K562 (cell line): ENCODE results near the gene B3GAT1. TPM values are rescaled to one million over a fixed set of nuclear protein-coding genes. Genes with fewer than 3 reads are reported as not detected.

Experiments used
- ATAC-seq: fragments of 200-7000 bp; cut with Tn5 transposase; 3 replicates; pipeline ENCODE4 v1.9.1; 2020; ENCODE audit warnings: moderate library complexity
- BruUV-seq: library from RNA; stranded (reverse); fragments of 400-500 nt; replicated peaks from 2 replicates; lab custom pipeline; 2021; lab: Mats Ljungman, UMichigan
- CTCF ChIA-PET: fragments of 300-600 bp; formaldehyde crosslinking; extraction: SDS; loops from one replicate; lab custom pipeline; 2021; ENCODE audit warnings: low intra/inter-chr PET ratio; lab: Yijun Ruan, JAX
- POLR2A ChIA-PET: fragments of 300-600, 350-650 bp; sonication (Branson Sonifier 250); formaldehyde crosslinking; extraction: SDS; loops from one replicate; lab custom pipeline; 2021; ENCODE audit warnings: antibody characterized with exemption, inconsistent platforms; lab: Yijun Ruan, JAX
- DNase-seq, 4 experiments: peaks; one replicate each; pipeline versions ENCODE4 v3.0.0 to v3.0.0-alpha.2; 2011 to 2018; ENCODE audit warnings: low spot score in 3 of 4, mixed read lengths in 3 of 4; ENCODE audit errors: extremely low read depth in 1 of 4
- FAIRE-seq: peaks from 2 replicates; lab custom pipeline; 2011; peaks lifted over from hg19 to GRCh38; lab: Jason Lieb, UNC
- H2AFZ ChIP-seq: 2 replicates; pipeline ENCODE4 v1.6.0; 2011; ENCODE audit warnings: low read depth, low read length, control low read depth, inconsistent platforms
- H3K27ac ChIP-seq: fragments of 200-600 bp; 3 replicates; pipeline ENCODE4 v1.8.0; 2011; ENCODE audit warnings: low read depth, mild to moderate bottlenecking, control low read depth, inconsistent platforms, low read length, moderate library complexity, mixed read lengths; ENCODE audit errors: extremely low read depth
- H3K27me3 ChIP-seq, 2 experiments: fragments of 300-600 bp in 1 of 2; 2 replicates in 1 of 2; 3 replicates in 1 of 2; pipeline versions ENCODE4 v1.6.0 to v1.8.0; 2011; ENCODE audit warnings: inconsistent platforms in 2 of 2, low read length in 2 of 2, mild to moderate bottlenecking in 1 of 2, mixed read lengths in 1 of 2, moderate library complexity in 1 of 2; ENCODE audit not compliant: control insufficient read depth in 2 of 2, insufficient read depth in 2 of 2
- H3K36me3 ChIP-seq: fragments of 300-600 bp; 3 replicates; pipeline ENCODE4 v1.8.0; 2011; ENCODE audit warnings: mild to moderate bottlenecking, low read length, inconsistent platforms; ENCODE audit not compliant: control insufficient read depth, insufficient read depth
- H3K4me1 ChIP-seq, 2 experiments: fragments of 200-600 bp in 1 of 2; replicated peaks in 1 of 2; 2 replicates in 1 of 2; 3 replicates in 1 of 2; pipeline versions ENCODE4 v1.5.1 to v1.8.0; 2011; ENCODE audit warnings: inconsistent platforms in 2 of 2, low read length in 2 of 2, mild to moderate bottlenecking in 1 of 2, mixed read lengths in 1 of 2, moderate library complexity in 1 of 2; ENCODE audit not compliant: control insufficient read depth in 2 of 2, insufficient read depth in 2 of 2
- H3K4me2 ChIP-seq: 2 replicates; pipeline ENCODE4 v1.6.1; 2011; ENCODE audit warnings: low read length, control low read depth, inconsistent platforms, mixed read lengths; ENCODE audit not compliant: insufficient read depth
- H3K4me3 ChIP-seq: fragments of 200-600 bp; sonication (generic), shearing (Covaris generic); 2 replicates; pipeline ENCODE4 v1.5.1; 2016; ENCODE audit warnings: control low read depth, inconsistent platforms
- H3K79me2 ChIP-seq: fragments of 200-600 bp; 3 replicates; pipeline ENCODE4 v1.8.0; 2011; ENCODE audit warnings: low read length, inconsistent platforms; ENCODE audit not compliant: control insufficient read depth, insufficient read depth
- H3K9ac ChIP-seq, 2 experiments: 2 replicates each; pipeline versions ENCODE4 v1.6.0 to v1.6.1; 2011; ENCODE audit warnings: low read depth in 2 of 2, low read length in 2 of 2, control low read depth in 1 of 2, inconsistent platforms in 1 of 2, mild to moderate bottlenecking in 1 of 2, mixed read lengths in 1 of 2; ENCODE audit not compliant: insufficient read depth in 1 of 2
- H3K9me1 ChIP-seq: one replicate; pipeline ENCODE4 v1.6.0; 2011; ENCODE audit warnings: inconsistent platforms, mild to moderate bottlenecking, low read length, moderate library complexity; ENCODE audit not compliant: control insufficient read depth, insufficient read depth
- H3K9me3 ChIP-seq: replicated peaks from 2 replicates; pipeline ENCODE4 v1.5.1; 2011; ENCODE audit warnings: low read depth, low read length, inconsistent platforms; ENCODE audit not compliant: control insufficient read depth, insufficient read depth
- H4K20me1 ChIP-seq: replicated peaks from 2 replicates; pipeline ENCODE4 v1.6.1; 2011; ENCODE audit warnings: low read length, inconsistent platforms, mixed read lengths; ENCODE audit not compliant: control insufficient read depth, insufficient read depth
- ADNP ChIP-seq: fragments of 200-800 bp; sonication (Bioruptor generic); IDR thresholded peaks from 2 replicates; pipeline ENCODE4 v1.6.1; 2016; ENCODE audit warnings: missing genetic modification characterization, missing compliant biosample characterization
- CBX5 ChIP-seq: IDR thresholded peaks from 2 replicates; pipeline ENCODE4 v1.6.1; 2014; ENCODE audit warnings: low read depth, borderline replicate concordance
- CXXC5 ChIP-seq: fragments of 250-450 bp; sonication (Bioruptor Pico); IDR thresholded peaks from 2 replicates; pipeline ENCODE4 v1.8.0; 2022; ENCODE audit warnings: inconsistent platforms, mild to moderate bottlenecking, moderate library complexity
- KLF10 ChIP-seq: fragments of 250-450 bp; sonication (Bioruptor Pico); IDR thresholded peaks from 2 replicates; pipeline ENCODE4 v1.6.1; 2021; ENCODE audit warnings: matching md5 sums
- MEF2A ChIP-seq: IDR thresholded peaks from 2 replicates; pipeline ENCODE4 v1.6.1; 2011; ENCODE audit warnings: low read depth, mild to moderate bottlenecking, low read length, moderate library complexity; ENCODE audit not compliant: control insufficient read depth
- NR2C2 ChIP-seq, 2 experiments: fragments of 200-800 bp in 1 of 2; sonication (Bioruptor generic) in 1 of 2; sonication (generic) in 1 of 2; formaldehyde crosslinking in 1 of 2; IDR thresholded peaks; 2 replicates each; pipeline versions ENCODE4 v1.6.1 to v1.8.0; 2016 to 2022; ENCODE audit warnings: mild to moderate bottlenecking in 1 of 2, missing compliant biosample characterization in 1 of 2, missing genetic modification characterization in 1 of 2, missing genetic modification reagents in 1 of 2
- NR3C1 ChIP-seq: sonication (generic); formaldehyde crosslinking; IDR thresholded peaks from 2 replicates; pipeline ENCODE4 v1.8.1; 2022; ENCODE audit warnings: missing genetic modification reagents
- POLR2AphosphoS5 ChIP-seq: IDR thresholded peaks from 2 replicates; pipeline ENCODE4 v1.6.1; 2011; ENCODE audit warnings: mild to moderate bottlenecking, low read depth, low read length, moderate library complexity; ENCODE audit not compliant: control insufficient read depth, insufficient read depth
- RAD21 ChIP-seq, 2 experiments: fragments of 250-450 bp in 1 of 2; fragments of 450-650 bp in 1 of 2; sonication (Bioruptor Pico) in 1 of 2; formaldehyde crosslinking in 1 of 2; IDR thresholded peaks in 1 of 2; conservative IDR thresholded peaks in 1 of 2; 2 replicates each; pipeline versions ENCODE4 v1.4.0 to v1.8.0; 2020 to 2022; ENCODE audit warnings: mild to moderate bottlenecking in 2 of 2, moderate library complexity in 1 of 2
- XRCC4 ChIP-seq: IDR thresholded peaks from one replicate; pipeline ENCODE4 v1.6.1; 2011; ENCODE audit not compliant: insufficient read depth, insufficient read length; ENCODE audit errors: extremely low read depth
- ZNF324 ChIP-seq: fragments of 250-450 bp; sonication (Bioruptor Pico); IDR thresholded peaks from 2 replicates; pipeline ENCODE4 v1.4.0; 2020; ENCODE audit warnings: mild to moderate bottlenecking
- ZNF766 ChIP-seq: fragments of 200-800 bp; sonication (Bioruptor generic); conservative IDR thresholded peaks from 2 replicates; pipeline ENCODE4 v1.6.1; 2016; ENCODE audit warnings: missing genetic modification characterization, missing compliant biosample characterization
- WGBS: fragments of 100-300 bp; shearing (Covaris generic); methylation state at CpG from one replicate; pipeline ENCODE4 v1.1.6; 2016; ENCODE audit warnings: low coverage, mixed read lengths; ENCODE audit not compliant: insufficient coverage; ENCODE audit errors: missing lambda C conversion rate; 5-methylcytosine and 5-hydroxymethylcytosine counted together
- in situ Hi-C: fragments of 300-500 bp; cut with MboI; formaldehyde crosslinking; loops from 4 replicates; pipeline ENCODE4 v1.15.0; 2018; ENCODE audit warnings: inconsistent platforms, mixed read lengths
- intact Hi-C: fragments of 100-400 bp; cut with micrococcal nuclease; formaldehyde crosslinking; loops from 2 replicates; pipeline ENCODE4 v1.14.2; 2022
- polyA plus RNA-seq, 8 experiments: library from polyadenylated mRNA; depleted of rRNA in 4 of 8; stranded (reverse) in 5 of 8; unstranded in 3 of 8; fragments of >200 nt; fragmentation: Nextera tagmentation in 2 of 8; fragmentation: Illumina TruSeq in 1 of 8; extraction: Ambion mirVana in 2 of 8; extraction: Trizol in 1 of 8; gene quantifications; 2 replicates each; pipeline versions ENCODE4 v1.2.1 to v1.2.3, GENCODE V29; 2011 to 2014; ENCODE audit warnings: inconsistent platforms in 1 of 8, missing spikeins in 1 of 8
- total RNA-seq, 7 experiments: library from RNA; depleted of rRNA in 6 of 7; stranded (reverse); fragments of >200 nt in 6 of 7; fragmentation: Illumina TruSeq in 2 of 7; extraction: Trizol in 2 of 7; gene quantifications; 2 replicates each; pipeline versions ENCODE4 v1.2.1 to v1.2.3, GENCODE V29; 2011 to 2021; ENCODE audit warnings: low replicate concordance in 1 of 7
- TF ChIP-seq, protein P1 (sequence below): sonication (generic); formaldehyde crosslinking; IDR thresholded peaks from 2 replicates; pipeline ENCODE4 v1.8.1; 2022; ENCODE audit warnings: missing genetic modification reagents
- TF ChIP-seq, protein P2 (sequence below): fragments of 250-450 bp; sonication (Bioruptor Pico); IDR thresholded peaks from 2 replicates; pipeline ENCODE4 v1.5.0; 2022; ENCODE audit warnings: mild to moderate bottlenecking
- TF ChIP-seq, protein P3 (sequence below): fragments of 250-450 bp; sonication (Bioruptor Pico); IDR thresholded peaks from 2 replicates; pipeline ENCODE4 v1.8.0; 2022; ENCODE audit warnings: inconsistent platforms, mild to moderate bottlenecking, moderate library complexity, borderline replicate concordance
- TF ChIP-seq, protein P4 (sequence below): sonication (generic); formaldehyde crosslinking; IDR thresholded peaks from 2 replicates; pipeline ENCODE4 v1.8.1; 2022; ENCODE audit warnings: missing genetic modification reagents

The B3GAT1 gene
- total and polyA plus RNA-seq, 9 of the 15 experiments (the other 6 are each of a cell fraction or from before 2014, with no cell fraction given), result 0.01 to 0.53 (median 0.14) TPM; not detected in 1

DNA sequence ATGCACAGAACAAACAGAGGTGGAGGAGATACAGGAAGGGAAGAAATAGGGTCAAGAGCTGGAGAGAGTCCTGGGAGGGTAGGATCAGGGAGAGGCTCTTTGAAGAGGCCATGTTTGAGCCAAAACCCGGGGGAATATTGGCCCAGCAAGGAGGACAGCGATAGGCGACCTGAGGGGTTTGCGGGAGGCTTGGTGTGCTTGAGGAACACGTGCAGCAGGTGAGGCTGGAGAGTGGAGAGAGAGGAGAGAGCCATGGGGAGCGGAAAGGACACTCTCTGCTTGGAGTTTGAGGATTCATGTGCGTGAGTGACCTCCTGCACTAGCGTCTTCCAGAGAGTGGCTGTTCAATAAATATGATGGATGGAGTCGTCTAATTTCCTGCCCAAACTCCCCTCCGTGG is 4.7 kb upstream of the B3GAT1 start:
- BruUV-seq, result no TSS peak
- no peak for TF ChIP-seq ADNP (tag)
- TF ChIP-seq, protein P1, sequence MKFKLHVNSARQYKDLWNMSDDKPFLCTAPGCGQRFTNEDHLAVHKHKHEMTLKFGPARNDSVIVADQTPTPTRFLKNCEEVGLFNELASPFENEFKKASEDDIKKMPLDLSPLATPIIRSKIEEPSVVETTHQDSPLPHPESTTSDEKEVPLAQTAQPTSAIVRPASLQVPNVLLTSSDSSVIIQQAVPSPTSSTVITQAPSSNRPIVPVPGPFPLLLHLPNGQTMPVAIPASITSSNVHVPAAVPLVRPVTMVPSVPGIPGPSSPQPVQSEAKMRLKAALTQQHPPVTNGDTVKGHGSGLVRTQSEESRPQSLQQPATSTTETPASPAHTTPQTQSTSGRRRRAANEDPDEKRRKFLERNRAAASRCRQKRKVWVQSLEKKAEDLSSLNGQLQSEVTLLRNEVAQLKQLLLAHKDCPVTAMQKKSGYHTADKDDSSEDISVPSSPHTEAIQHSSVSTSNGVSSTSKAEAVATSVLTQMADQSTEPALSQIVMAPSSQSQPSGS (CRISPR knock-in tag), result no peak
- no peak for TF ChIP-seq NR2C2 (CRISPR knock-in tag; IDR thresholded peaks at IDR 0.05)
- TF ChIP-seq NR2C2 (tag; IDR thresholded peaks at IDR 0.05), result no peak
- TF ChIP-seq, protein P2, sequence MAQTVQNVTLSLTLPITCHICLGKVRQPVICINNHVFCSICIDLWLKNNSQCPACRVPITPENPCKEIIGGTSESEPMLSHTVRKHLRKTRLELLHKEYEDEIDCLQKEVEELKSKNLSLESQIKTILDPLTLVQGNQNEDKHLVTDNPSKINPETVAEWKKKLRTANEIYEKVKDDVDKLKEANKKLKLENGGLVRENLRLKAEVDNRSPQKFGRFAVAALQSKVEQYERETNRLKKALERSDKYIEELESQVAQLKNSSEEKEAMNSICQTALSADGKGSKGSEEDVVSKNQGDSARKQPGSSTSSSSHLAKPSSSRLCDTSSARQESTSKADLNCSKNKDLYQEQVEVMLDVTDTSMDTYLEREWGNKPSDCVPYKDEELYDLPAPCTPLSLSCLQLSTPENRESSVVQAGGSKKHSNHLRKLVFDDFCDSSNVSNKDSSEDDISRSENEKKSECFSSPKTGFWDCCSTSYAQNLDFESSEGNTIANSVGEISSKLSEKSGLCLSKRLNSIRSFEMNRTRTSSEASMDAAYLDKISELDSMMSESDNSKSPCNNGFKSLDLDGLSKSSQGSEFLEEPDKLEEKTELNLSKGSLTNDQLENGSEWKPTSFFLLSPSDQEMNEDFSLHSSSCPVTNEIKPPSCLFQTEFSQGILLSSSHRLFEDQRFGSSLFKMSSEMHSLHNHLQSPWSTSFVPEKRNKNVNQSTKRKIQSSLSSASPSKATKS (CRISPR knock-in tag), result no peak
- no peak for TF ChIP-seq XRCC4
- no peak for TF ChIP-seq CBX5
- no peak for TF ChIP-seq KLF10 (CRISPR knock-in tag)
- TF ChIP-seq, protein P3, sequence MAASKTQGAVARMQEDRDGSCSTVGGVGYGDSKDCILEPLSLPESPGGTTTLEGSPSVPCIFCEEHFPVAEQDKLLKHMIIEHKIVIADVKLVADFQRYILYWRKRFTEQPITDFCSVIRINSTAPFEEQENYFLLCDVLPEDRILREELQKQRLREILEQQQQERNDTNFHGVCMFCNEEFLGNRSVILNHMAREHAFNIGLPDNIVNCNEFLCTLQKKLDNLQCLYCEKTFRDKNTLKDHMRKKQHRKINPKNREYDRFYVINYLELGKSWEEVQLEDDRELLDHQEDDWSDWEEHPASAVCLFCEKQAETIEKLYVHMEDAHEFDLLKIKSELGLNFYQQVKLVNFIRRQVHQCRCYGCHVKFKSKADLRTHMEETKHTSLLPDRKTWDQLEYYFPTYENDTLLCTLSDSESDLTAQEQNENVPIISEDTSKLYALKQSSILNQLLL, result no peak
- TF ChIP-seq MEF2A, result no peak
- TF ChIP-seq NR3C1 (CRISPR knock-in tag), result no peak
- no peak for TF ChIP-seq ZNF324 (CRISPR knock-in tag)
- TF ChIP-seq RAD21 (CRISPR knock-in tag; conservative IDR thresholded peaks at IDR 0.05 in 1 of 2, IDR thresholded peaks at IDR 0.05 in 1 of 2), result no peak
- no peak for TF ChIP-seq CXXC5 (CRISPR knock-in tag)
- TF ChIP-seq, protein P4, sequence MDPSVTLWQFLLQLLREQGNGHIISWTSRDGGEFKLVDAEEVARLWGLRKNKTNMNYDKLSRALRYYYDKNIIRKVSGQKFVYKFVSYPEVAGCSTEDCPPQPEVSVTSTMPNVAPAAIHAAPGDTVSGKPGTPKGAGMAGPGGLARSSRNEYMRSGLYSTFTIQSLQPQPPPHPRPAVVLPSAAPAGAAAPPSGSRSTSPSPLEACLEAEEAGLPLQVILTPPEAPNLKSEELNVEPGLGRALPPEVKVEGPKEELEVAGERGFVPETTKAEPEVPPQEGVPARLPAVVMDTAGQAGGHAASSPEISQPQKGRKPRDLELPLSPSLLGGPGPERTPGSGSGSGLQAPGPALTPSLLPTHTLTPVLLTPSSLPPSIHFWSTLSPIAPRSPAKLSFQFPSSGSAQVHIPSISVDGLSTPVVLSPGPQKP, result no peak
- TF ChIP-seq ZNF766 (CRISPR knock-in tag), result no peak
- TF ChIP-seq POLR2AphosphoS5, result no peak

More for the DNA sequence above, 4.7 kb upstream of the B3GAT1 start:
- WGBS, result 2% methylated on average over 10 of the region's 10 CpGs
- Histone ChIP-seq H3K4me2 (no peak overlapping the region), H3K9me1 (peaks cover 3% of the 10 kb centered on the region), H3K4me1 (peaks cover 0 to 5% of the 10 kb centered on the region in 2 experiments; a peak in 1 of 5 replicates), H3K9ac (no peak overlapping the region), H3K4me3 (no peak overlapping the region), H3K79me2 (no peaks in the 10 kb centered on the region), H4K20me1 (peaks cover 19% of the 10 kb centered on the region), H2AFZ (no peak overlapping the region), H3K27me3 (peaks cover 17 to 65% of the 10 kb centered on the region in 2 experiments; a peak in 4 of 5 replicates), H3K36me3 (no peaks in the 10 kb centered on the region), H3K9me3 (no peaks in the 10 kb centered on the region), H3K27ac (no peak overlapping the region)
- ATAC-seq (no peak), DNase-seq (no peak), FAIRE-seq (no peak)
- POLR2A ChIA-PET, result interaction anchor here (0.6 to 0.7 kb wide), 2 partner anchors 19 to 470 kb away, joined by 3 read pairs; no protein-coding TSS in a partner anchor
- CTCF ChIA-PET, result no interaction called here
- in situ Hi-C loops, result no loop called here
- intact Hi-C loops, result no loop called here
